MM.1S (cell line): ENCODE results near the gene GPR50.

Experiments
- DNase-seq: peaks from one replicate; pipeline ENCODE4 v3.0.0-alpha.2; 2015
- H2AFZ ChIP-seq: fragments of 300-600 bp; sonication (generic); 2 replicates; pipeline ENCODE4 v1.6.0; 2016; ENCODE audit warnings: antibody characterized with exemption, low read length
- H3F3A ChIP-seq: fragments of 300-600 bp; sonication (generic); 2 replicates; pipeline ENCODE4 v1.6.1; 2016; ENCODE audit warnings: mild to moderate bottlenecking, antibody characterized with exemption, low read length, moderate library complexity, mixed read lengths; ENCODE audit not compliant: insufficient read depth
- H3K27ac ChIP-seq: fragments of 300-600 bp; sonication (generic); 2 replicates; pipeline ENCODE4 v1.5.1; 2016; ENCODE audit warnings: mild to moderate bottlenecking, low read length
- H3K27me3 ChIP-seq: fragments of 300-600 bp; sonication (generic); replicated peaks from 2 replicates; pipeline ENCODE4 v1.6.0; 2016; ENCODE audit warnings: low read length; ENCODE audit not compliant: insufficient read depth
- H3K36me3 ChIP-seq: fragments of 300-600 bp; sonication (generic); replicated peaks from 2 replicates; pipeline ENCODE4 v1.6.1; 2016; ENCODE audit warnings: mild to moderate bottlenecking, low read length, mixed read lengths; ENCODE audit not compliant: insufficient read depth
- H3K4me1 ChIP-seq: fragments of 300-600 bp; sonication (generic); 2 replicates; pipeline ENCODE4 v1.6.1; 2016; ENCODE audit warnings: low read length, mixed read lengths
- H3K4me2 ChIP-seq: fragments of 300-600 bp; sonication (generic); 2 replicates; pipeline ENCODE4 v1.6.0; 2016; ENCODE audit warnings: low read depth, low read length
- H3K4me3 ChIP-seq: fragments of 300-600 bp; sonication (generic); 2 replicates; pipeline ENCODE4 v1.5.1; 2016; ENCODE audit warnings: low read length, mixed read lengths
- H3K79me2 ChIP-seq: fragments of 300-600 bp; sonication (generic); 2 replicates; pipeline ENCODE4 v1.6.1; 2016; ENCODE audit warnings: mixed run types, low read length, mixed read lengths
- H3K9ac ChIP-seq: fragments of 300-600 bp; sonication (generic); 2 replicates; pipeline ENCODE4 v1.6.1; 2016; ENCODE audit warnings: low read length, mixed read lengths
- H3K9me2 ChIP-seq: fragments of 300-600 bp; sonication (generic); replicated peaks from 2 replicates; pipeline ENCODE4 v1.6.1; 2016; ENCODE audit warnings: mild to moderate bottlenecking, low read length, mixed read lengths; ENCODE audit not compliant: insufficient read depth
- H3K9me3 ChIP-seq: fragments of 300-600 bp; sonication (generic); replicated peaks from 2 replicates; pipeline ENCODE4 v1.6.1; 2016; ENCODE audit warnings: mild to moderate bottlenecking, low read length, mixed read lengths; ENCODE audit not compliant: insufficient read depth
- H4K20me1 ChIP-seq: fragments of 300-600 bp; sonication (generic); 2 replicates; pipeline ENCODE4 v1.6.1; 2016; ENCODE audit warnings: mild to moderate bottlenecking, low read length, moderate library complexity, mixed read lengths; ENCODE audit not compliant: insufficient read depth
- EZH2 ChIP-seq: fragments of 300-600 bp; sonication (generic); optimal IDR thresholded peaks from 2 replicates; pipeline ENCODE3; 2017; ENCODE audit warnings: low read depth, mild to moderate bottlenecking, antibody characterized with exemption, low read length, mixed read lengths
- EZH2phosphoT487 ChIP-seq: fragments of 300-600 bp; sonication (generic); IDR thresholded peaks from 2 replicates; pipeline ENCODE4 v1.6.1; 2018; ENCODE audit warnings: antibody characterized with exemption, low read length
- TF ChIP-seq, protein P1 (sequence below): fragments of 300-600 bp; sonication (generic); IDR thresholded peaks from 2 replicates; pipeline ENCODE4 v1.5.1; 2016; ENCODE audit warnings: antibody characterized with exemption, low read length, mixed read lengths

Gene GPR50

DNA sequence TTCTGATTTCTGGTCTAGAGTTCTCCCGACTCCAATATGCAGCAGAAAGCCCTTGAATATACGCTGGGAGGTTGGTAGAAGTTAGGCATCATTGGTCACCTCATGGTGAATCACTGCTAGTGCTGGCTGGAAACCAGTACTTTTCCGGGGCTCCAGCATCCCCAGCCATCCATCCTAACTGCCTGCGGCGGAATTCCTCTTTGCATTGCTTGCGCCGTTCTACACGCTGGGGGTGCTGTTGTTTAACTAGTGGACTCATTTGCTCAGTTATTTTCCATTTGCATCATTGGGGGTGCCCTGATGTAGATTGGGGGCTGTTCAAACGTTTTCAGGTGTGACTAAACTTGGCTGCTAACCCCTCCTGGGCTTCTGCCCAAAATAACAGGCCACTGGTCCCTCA lies 23.3 kb upstream of the GPR50 start:
- H3K27ac ChIP-seq = no peak overlapping the region
- H3F3A ChIP-seq = no peaks in the 10 kb centered on the region
- no peaks in the 10 kb centered on the region for H4K20me1 ChIP-seq
- no peak overlapping the region for H3K9ac ChIP-seq
- H3K4me3 ChIP-seq = no peak overlapping the region
- no peak overlapping the region for H3K4me2 ChIP-seq
- H3K79me2 ChIP-seq = no peaks in the 10 kb centered on the region
- no peaks in the 10 kb centered on the region for H3K36me3 ChIP-seq
- H3K9me3 ChIP-seq = no peaks in the 10 kb centered on the region
- H2AFZ ChIP-seq = no peak overlapping the region
- H3K9me2 ChIP-seq = no peaks in the 10 kb centered on the region
- DNase-seq = no peak
- TF ChIP-seq, protein P1, sequence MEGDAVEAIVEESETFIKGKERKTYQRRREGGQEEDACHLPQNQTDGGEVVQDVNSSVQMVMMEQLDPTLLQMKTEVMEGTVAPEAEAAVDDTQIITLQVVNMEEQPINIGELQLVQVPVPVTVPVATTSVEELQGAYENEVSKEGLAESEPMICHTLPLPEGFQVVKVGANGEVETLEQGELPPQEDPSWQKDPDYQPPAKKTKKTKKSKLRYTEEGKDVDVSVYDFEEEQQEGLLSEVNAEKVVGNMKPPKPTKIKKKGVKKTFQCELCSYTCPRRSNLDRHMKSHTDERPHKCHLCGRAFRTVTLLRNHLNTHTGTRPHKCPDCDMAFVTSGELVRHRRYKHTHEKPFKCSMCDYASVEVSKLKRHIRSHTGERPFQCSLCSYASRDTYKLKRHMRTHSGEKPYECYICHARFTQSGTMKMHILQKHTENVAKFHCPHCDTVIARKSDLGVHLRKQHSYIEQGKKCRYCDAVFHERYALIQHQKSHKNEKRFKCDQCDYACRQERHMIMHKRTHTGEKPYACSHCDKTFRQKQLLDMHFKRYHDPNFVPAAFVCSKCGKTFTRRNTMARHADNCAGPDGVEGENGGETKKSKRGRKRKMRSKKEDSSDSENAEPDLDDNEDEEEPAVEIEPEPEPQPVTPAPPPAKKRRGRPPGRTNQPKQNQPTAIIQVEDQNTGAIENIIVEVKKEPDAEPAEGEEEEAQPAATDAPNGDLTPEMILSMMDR = no peak
- TF ChIP-seq EZH2 = no peak
- TF ChIP-seq EZH2phosphoT487 = no peak
- H3K27me3 ChIP-seq = no peaks in the 10 kb centered on the region
- no peaks in the 10 kb centered on the region for H3K4me1 ChIP-seq

DNA sequence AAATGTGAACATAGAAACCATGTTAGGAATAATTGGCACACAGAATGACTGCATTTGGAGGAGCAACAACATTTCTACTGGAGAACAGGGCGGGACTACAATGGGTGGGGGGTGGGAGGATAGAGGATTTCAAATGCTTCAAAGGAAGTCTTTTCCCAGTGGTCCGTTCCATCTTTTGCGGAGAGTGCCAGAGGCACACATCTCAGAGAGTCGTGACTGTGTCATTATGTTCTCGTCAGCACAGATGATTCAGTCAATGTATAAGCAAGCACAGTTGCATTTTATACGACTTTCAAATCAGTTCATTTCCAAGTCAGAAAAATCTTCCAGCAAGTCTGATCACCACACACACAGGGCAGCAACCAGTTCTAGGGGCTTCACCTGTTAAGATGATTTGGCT lies 22.7 kb upstream of the GPR50 start:
- Histone ChIP-seq H3K27ac (no peak overlapping the region), H3K9me3 (no peaks in the 10 kb centered on the region), H3K4me2 (no peak overlapping the region), H3F3A (no peaks in the 10 kb centered on the region), H2AFZ (no peak overlapping the region), H3K4me1 (no peaks in the 10 kb centered on the region), H3K9me2 (no peaks in the 10 kb centered on the region), H3K27me3 (no peaks in the 10 kb centered on the region), H3K9ac (no peak overlapping the region), H3K36me3 (no peaks in the 10 kb centered on the region), H3K79me2 (no peaks in the 10 kb centered on the region), H4K20me1 (no peaks in the 10 kb centered on the region), H3K4me3 (no peak overlapping the region)
- TF ChIP-seq EZH2phosphoT487 (no peak), EZH2 (no peak)
- TF ChIP-seq, protein P1 = no peak
- DNase-seq = no peak

DNA sequence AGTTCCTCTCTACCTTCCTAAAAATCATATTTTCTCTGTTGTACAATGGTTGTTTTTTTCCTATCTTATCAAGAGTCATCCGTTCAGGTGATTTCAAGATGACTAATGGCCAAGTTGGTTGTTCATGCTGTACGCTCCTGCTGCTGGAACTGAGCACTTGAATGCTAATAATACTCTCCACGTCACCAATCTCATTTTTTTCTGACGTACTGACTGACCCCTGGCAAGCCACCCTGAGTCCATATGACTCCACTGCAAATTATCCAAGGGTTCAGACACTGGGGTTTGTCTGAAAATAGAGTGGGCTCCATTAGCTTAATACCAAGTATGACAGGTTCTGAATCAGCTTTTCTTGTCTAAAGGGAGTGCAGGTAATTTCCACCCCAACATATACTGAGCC lies 21.1 kb upstream of the GPR50 start:
- Histone ChIP-seq H3K27ac (no peak overlapping the region), H3K9me3 (no peaks in the 10 kb centered on the region), H3K4me2 (no peak overlapping the region), H3K4me3 (no peak overlapping the region), H3K27me3 (no peaks in the 10 kb centered on the region), H3K4me1 (no peaks in the 10 kb centered on the region), H3F3A (no peaks in the 10 kb centered on the region), H3K79me2 (no peaks in the 10 kb centered on the region), H3K36me3 (no peaks in the 10 kb centered on the region), H4K20me1 (no peaks in the 10 kb centered on the region), H3K9me2 (no peaks in the 10 kb centered on the region), H3K9ac (no peak overlapping the region), H2AFZ (no peak overlapping the region)
- DNase-seq = no peak
- TF ChIP-seq, protein P1 = no peak
- TF ChIP-seq EZH2phosphoT487 = no peak
- TF ChIP-seq EZH2 = no peak

DNA sequence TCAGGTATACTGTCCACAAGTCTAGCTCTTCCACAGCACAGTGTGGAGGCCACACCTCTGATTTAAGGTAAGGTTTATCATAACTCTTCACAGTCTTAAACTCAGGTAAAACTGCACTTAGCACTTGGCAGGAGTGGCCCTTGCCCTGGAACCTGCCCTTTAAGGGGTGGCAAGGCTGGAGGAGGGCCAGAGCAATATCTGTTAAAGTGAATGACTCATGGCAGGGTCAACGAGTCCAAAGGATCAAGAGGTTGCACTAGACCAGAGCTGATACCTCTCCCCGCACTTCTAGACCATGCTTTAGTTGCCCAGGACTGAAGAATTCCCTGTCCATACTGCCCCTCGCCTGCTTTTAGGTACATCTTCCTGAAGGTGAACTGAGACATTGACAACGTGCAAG lies 14.7 kb upstream of the GPR50 start:
- no peaks in the 10 kb centered on the region for H3K27me3 ChIP-seq
- TF ChIP-seq, protein P1 = no peak
- TF ChIP-seq EZH2 (no peak), EZH2phosphoT487 (no peak)

More for the DNA sequence above, 14.7 kb upstream of the GPR50 start:
- Histone ChIP-seq H3K79me2 (no peaks in the 10 kb centered on the region), H2AFZ (no peak overlapping the region), H3K27ac (no peak overlapping the region), H3K4me3 (no peak overlapping the region), H3K9me2 (no peaks in the 10 kb centered on the region), H3K9me3 (no peaks in the 10 kb centered on the region), H3K9ac (no peak overlapping the region), H3F3A (no peaks in the 10 kb centered on the region), H3K4me1 (no peaks in the 10 kb centered on the region), H4K20me1 (no peaks in the 10 kb centered on the region), H3K4me2 (no peak overlapping the region), H3K36me3 (no peaks in the 10 kb centered on the region)
- DNase-seq = no peak
